Stomach (tissue), 4 donors: ENCODE measurements around the gene EHMT2.

ENCODE experiments used
- CTCF ChIP-seq, 7 experiments: fragments of 450-650 bp in 4 of 7; fragments of 200-600 bp in 3 of 7; sonication (generic) in 3 of 7; IDR thresholded peaks; one replicate each; pipeline ENCODE4 v1.5.1; 2016 to 2019; ENCODE audit warnings: antibody characterized with exemption in 7 of 7, control low read depth in 2 of 7, mild to moderate bottlenecking in 1 of 7
- EP300 ChIP-seq: sonication (generic); formaldehyde crosslinking; IDR thresholded peaks from one replicate; pipeline ENCODE4 v1.6.1; 2017; ENCODE audit warnings: antibody characterized with exemption
- POLR2A ChIP-seq, 4 donors: fragments of 450-650 bp; IDR thresholded peaks; one replicate each; pipeline ENCODE4 v1.6.1; 2016; ENCODE audit warnings: antibody characterized with exemption in 4 of 4, control low read depth in 2 of 4, mild to moderate bottlenecking in 1 of 4, moderate library complexity in 1 of 4
- POLR2AphosphoS5 ChIP-seq, 3 donors: sonication (generic); formaldehyde crosslinking; IDR thresholded peaks; one replicate each; pipeline ENCODE4 v1.6.1; 2016; ENCODE audit warnings: antibody characterized with exemption in 3 of 3

- TF ChIP-seq CTCF (IDR thresholded peaks at IDR 0.05), result no peak
- no peak for TF ChIP-seq POLR2AphosphoS5 (IDR thresholded peaks at IDR 0.05)
- no peak for TF ChIP-seq POLR2A (IDR thresholded peaks at IDR 0.05)
- TF ChIP-seq EP300, result no peak
Measured at GRCh38 chr6:31847276-31847978, 50.1 kb downstream of the EHMT2 start.
